Measurements from ENCODE around the gene MPND.
A peak's percentile ranks its signal among the peaks of the same experiment; 100 is the strongest.

Gene MPND

DNA sequence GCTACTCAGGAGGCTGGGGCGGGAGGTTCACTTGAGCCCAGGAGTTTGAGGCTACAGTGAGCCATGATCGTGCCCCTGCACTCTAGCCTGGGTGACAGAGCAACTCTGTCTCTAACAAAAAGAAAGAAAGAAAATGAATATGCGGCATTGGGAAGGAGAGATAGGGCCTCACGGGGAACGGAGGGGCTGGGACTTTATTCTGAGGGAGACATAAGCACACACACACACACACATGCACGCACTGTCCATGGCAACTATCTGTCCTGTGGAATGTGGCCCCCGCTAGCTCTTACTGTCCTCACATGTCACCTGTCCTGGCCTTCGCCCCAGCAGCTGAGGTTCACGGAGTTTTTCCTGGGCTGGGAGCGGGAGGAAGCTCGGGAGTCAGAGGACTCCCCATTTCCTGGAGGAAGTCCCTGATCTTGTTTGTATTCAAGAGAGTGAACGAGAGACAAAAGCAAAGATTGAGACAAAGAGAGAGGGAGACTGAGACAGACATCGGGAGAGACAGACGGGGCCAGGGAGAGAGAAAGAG lies 5.4 kb upstream of the MPND start:
- in situ Hi-C loops (cut with MboI; ENCODE audit: low pct_unique_long_range_greater_than_20kb, low sequenced_read_pairs, unreplicated experiment), result no loop called here
- TF ChIP-seq, protein P1, sequence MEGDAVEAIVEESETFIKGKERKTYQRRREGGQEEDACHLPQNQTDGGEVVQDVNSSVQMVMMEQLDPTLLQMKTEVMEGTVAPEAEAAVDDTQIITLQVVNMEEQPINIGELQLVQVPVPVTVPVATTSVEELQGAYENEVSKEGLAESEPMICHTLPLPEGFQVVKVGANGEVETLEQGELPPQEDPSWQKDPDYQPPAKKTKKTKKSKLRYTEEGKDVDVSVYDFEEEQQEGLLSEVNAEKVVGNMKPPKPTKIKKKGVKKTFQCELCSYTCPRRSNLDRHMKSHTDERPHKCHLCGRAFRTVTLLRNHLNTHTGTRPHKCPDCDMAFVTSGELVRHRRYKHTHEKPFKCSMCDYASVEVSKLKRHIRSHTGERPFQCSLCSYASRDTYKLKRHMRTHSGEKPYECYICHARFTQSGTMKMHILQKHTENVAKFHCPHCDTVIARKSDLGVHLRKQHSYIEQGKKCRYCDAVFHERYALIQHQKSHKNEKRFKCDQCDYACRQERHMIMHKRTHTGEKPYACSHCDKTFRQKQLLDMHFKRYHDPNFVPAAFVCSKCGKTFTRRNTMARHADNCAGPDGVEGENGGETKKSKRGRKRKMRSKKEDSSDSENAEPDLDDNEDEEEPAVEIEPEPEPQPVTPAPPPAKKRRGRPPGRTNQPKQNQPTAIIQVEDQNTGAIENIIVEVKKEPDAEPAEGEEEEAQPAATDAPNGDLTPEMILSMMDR (IDR thresholded peaks at IDR 0.05; ENCODE audit: extremely low read depth, insufficient read depth, missing control alignments), result no peak
- no peak for DNase-seq (ENCODE audit: low spot score)

DNA sequence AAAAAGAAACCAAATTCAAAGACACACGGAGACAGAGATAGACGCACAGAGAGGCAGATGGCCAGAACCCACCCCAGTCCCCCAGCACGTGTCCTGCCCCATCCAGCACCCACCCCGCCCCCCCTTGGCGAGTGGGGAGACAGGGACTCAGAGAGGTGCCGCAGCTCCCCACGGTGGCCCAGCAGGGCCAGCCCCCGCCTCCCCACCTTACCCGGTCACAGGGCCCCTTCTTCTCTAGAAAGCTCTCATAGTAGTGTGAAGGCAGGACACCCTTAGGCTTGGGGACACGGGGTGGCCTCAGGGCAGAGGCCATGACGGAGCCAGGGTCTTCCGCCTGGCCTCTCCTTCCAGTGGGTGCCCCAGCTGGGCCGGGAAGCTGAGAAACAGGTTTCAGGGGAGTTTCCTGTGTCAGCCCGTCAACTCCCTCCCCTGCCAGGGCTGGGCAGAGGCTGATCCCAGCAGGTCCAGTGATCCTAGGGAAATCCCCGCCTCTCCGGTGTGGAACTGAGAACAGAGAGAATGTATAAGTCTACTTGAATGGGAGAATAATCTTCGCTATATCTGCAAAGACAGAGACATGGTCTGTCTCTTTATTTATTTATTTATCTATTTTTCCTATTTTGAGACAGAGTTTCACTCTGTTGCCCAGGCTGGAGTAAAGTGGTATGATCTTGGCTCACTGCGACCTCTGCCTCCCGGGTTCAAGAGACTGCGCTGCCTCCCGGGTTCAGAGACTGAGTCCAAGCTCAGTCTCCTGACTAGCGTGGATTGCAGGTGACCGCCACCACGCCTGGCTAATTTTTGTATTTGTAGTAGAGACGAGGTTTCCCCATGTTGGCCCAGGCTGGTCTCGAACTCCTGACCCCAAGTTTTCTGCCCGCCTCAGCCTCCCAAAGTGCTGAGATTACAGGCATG lies 4.7 kb upstream of the MPND start, which contains the start of gene STAP2:
Gene STAP2, minus strand, starts transcription at position 387 of the 915 bp plus-strand sequence. Its CDS starts 74 bp downstream, at position 313.
- DNase-seq (ENCODE audit: low spot score), result no peak
- in situ Hi-C loops (cut with MboI; ENCODE audit: low pct_unique_long_range_greater_than_20kb, low sequenced_read_pairs, unreplicated experiment), result no loop called here

DNA sequence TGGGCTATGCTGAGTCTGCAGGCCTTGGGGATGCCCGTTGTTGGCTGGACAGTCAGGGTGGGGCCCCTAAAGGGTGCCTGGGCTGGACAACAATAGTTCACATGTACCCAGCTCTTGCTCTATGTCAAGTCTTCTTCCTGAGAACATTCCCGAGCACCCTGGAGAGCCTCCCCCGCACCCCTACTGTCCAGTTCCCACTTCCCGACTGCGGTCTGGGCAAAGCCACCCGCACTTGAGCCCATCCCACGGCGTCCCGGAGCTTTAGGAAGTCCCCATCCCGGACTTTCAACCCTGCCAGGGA lies 1.1 kb upstream of the MPND start:
- no peak for DNase-seq (ENCODE audit: low spot score)
- TF ChIP-seq, protein P1 (IDR thresholded peaks at IDR 0.05; ENCODE audit: extremely low read depth, insufficient read depth, missing control alignments), result no peak
- in situ Hi-C loops (cut with MboI; ENCODE audit: low pct_unique_long_range_greater_than_20kb, low sequenced_read_pairs, unreplicated experiment), result no loop called here

More for the DNA sequence above, 4.7 kb upstream of the MPND start, which contains the start of gene STAP2:
- TF ChIP-seq, protein P1 (IDR thresholded peaks at IDR 0.05; ENCODE audit: extremely low read depth, insufficient read depth, missing control alignments), result no peak

DNA sequence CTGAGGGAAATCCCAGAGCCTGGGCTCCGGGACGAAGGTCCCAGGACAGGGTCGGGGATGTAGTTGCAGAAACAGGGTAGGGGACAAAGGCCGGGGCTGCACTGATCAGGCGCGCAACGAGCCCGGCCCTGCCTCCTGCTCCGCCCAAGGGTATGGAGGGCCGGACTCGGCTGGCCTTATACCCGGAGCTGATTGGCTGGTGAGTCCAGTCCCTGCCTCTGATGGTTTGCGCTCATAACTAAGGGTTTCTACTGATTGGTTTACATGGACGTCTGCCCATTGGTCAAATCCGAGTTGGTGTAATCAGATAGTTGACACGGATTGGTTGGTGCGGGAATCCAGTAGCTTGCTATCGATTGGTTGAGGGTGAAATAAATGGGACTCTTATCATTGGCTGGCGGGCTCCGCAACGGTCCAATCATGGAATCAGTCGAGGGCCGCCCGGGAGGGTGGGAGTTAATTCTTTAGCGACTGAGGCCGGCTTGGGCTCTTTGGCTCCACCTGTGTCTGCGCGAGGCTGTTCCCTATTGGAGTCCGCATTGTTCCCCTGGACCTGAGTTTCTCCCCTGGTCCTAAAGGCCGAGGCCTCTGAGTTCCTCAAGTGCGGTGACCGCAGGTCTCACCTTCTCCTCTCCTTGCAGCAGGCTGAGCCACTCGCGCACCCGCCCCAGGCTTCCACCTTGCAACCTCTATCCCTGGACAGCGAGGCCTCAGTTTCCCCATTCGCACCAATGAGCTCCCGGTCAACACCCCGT lies 570 bp upstream of the MPND start:
- TF ChIP-seq, protein P1 (IDR thresholded peaks at IDR 0.05; ENCODE audit: extremely low read depth, insufficient read depth, missing control alignments), result peak; percentile 6

DNA sequence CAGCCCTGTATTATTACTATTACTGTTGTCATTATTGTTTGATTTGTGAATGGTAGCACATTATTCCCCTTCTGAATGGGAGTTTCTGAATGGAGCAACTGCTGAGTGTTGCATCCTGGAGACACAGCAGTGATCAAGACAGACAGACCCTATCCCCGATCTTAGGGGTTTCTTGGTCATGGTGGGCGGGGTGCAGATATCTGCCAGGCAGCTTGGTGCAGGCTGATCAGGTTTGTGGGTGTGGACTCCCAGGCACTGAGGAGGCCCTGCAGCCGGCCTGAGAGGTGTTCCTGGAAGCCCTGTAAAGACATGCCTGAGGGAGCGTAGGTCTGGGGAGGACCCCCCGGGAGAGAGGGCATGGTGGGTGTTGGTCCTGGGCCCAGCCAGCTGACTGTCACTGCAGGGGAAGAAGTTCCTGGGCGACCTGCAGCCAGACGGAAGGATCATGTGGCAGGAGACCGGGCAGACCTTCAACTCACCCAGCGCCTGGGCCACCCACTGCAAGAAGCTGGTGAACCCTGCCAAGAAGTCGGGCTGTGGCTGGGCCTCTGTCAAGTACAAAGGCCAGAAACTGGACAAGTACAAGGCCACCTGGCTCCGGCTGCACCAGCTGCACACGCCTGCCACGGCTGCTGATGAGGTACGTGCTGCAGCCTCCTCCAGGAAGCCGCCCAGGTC lies 2.1 kb downstream of the MPND start:
- no peak for DNase-seq (ENCODE audit: low spot score)
- TF ChIP-seq, protein P1 (IDR thresholded peaks at IDR 0.05; ENCODE audit: extremely low read depth, insufficient read depth, missing control alignments), result no peak
- in situ Hi-C loops (cut with MboI; ENCODE audit: low pct_unique_long_range_greater_than_20kb, low sequenced_read_pairs, unreplicated experiment), result no loop called here

More for the DNA sequence above, 570 bp upstream of the MPND start:
- DNase-seq (ENCODE audit: low spot score), result peak; percentile 93
- in situ Hi-C loops (cut with MboI; ENCODE audit: low pct_unique_long_range_greater_than_20kb, low sequenced_read_pairs, unreplicated experiment), result no loop called here

DNA sequence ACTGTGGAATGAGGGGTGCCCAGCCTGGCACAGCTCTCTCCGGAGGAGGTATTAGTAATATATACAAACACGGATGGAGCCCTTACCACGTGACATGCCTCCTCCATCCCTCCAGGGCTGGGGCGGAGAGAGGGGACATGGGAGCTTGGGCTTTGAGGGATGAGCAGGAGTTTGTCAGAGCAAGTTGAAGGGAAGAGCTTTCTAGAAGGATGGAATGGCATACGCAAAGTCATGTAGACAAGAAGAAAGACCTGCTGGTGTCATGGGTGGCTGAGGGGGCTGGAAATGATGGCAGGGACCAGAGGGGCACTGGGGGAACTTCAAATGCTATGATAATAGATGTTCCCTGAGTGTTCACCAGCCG lies 2.6 kb downstream of the MPND start:
- DNase-seq (ENCODE audit: low spot score), result no peak
- in situ Hi-C loops (cut with MboI; ENCODE audit: low pct_unique_long_range_greater_than_20kb, low sequenced_read_pairs, unreplicated experiment), result no loop called here
- TF ChIP-seq, protein P1 (IDR thresholded peaks at IDR 0.05; ENCODE audit: extremely low read depth, insufficient read depth, missing control alignments), result no peak
